GM12878 (cell line): Measurements from ENCODE around the gene AWAT1. TPM values are rescaled to one million over a fixed set of nuclear protein-coding genes. Genes with fewer than 3 reads are reported as not detected.

Experiments used
- ATAC-seq: fragments of 200-7000 bp; cut with Tn5 transposase; 3 replicates; pipeline ENCODE4 v1.9.1; 2020; ENCODE audit warnings: mild to moderate bottlenecking, moderate library complexity
- BruUV-seq: library from RNA; stranded (reverse); fragments of 400-500 nt; replicated peaks from 2 replicates; lab custom pipeline; 2021; lab: Mats Ljungman, UMichigan
- CTCF ChIA-PET: fragments of 300-600 bp; sonication (Branson Sonifier 250); formaldehyde crosslinking; extraction: SDS; loops from one replicate; lab custom pipeline; 2021; ENCODE audit warnings: inconsistent platforms; lab: Yijun Ruan, JAX
- POLR2A ChIA-PET: fragments of 350-600 bp; formaldehyde crosslinking; extraction: SDS; loops from one replicate; lab custom pipeline; 2021; ENCODE audit warnings: inconsistent platforms; lab: Charles Lee
- RAD21 ChIA-PET: fragments of 300-600 bp; sonication (Branson Sonifier 250); formaldehyde crosslinking; loops from one replicate; lab custom pipeline; 2023; ENCODE audit warnings: antibody characterized with exemption; ENCODE audit not compliant: unreplicated experiment; lab: Charles Lee
- SMC1A ChIA-PET: fragments of 300-600 bp; sonication (Branson Sonifier 250); formaldehyde crosslinking; loops from one replicate; lab custom pipeline; 2023; ENCODE audit not compliant: unreplicated experiment, uncharacterized antibody; lab: Charles Lee
- DNase-seq: peaks from one replicate; pipeline ENCODE4 v3.0.0-alpha.2; 2011; ENCODE audit warnings: low read depth, low spot score
- FAIRE-seq: peaks from 3 replicates; lab custom pipeline; 2011; peaks lifted over from hg19 to GRCh38; lab: Jason Lieb, UNC
- H2AFZ ChIP-seq: 2 replicates; pipeline ENCODE4 v1.6.0; 2011; ENCODE audit warnings: low read depth, low read length, control low read depth; ENCODE audit not compliant: control insufficient read depth
- H3K27ac ChIP-seq: 2 replicates; pipeline ENCODE4 v1.5.1; 2011; ENCODE audit warnings: control low read depth; ENCODE audit not compliant: control insufficient read depth, insufficient read depth
- H3K27me3 ChIP-seq, 2 experiments: replicated peaks in 1 of 2; 2 replicates each; pipeline versions ENCODE4 v1.6.0 to v1.6.1; 2011; ENCODE audit warnings: low read length in 1 of 2; ENCODE audit not compliant: control insufficient read depth in 2 of 2, insufficient read depth in 2 of 2
- H3K36me3 ChIP-seq, 2 experiments: 2 replicates each; pipeline ENCODE4 v1.5.1; 2011; ENCODE audit warnings: low read length in 1 of 2; ENCODE audit not compliant: control insufficient read depth in 2 of 2, insufficient read depth in 2 of 2
- H3K4me1 ChIP-seq: 2 replicates; pipeline ENCODE4 v1.6.1; 2011; ENCODE audit warnings: mild to moderate bottlenecking, low read length, moderate library complexity, mixed read lengths; ENCODE audit not compliant: control insufficient read depth, insufficient read depth
- H3K4me2 ChIP-seq: 2 replicates; pipeline ENCODE4 v1.6.0; 2011; ENCODE audit warnings: control low read depth; ENCODE audit not compliant: control insufficient read depth, insufficient read depth
- H3K4me3 ChIP-seq: fragments of 200-600 bp; sonication (generic); 2 replicates; pipeline ENCODE4 v1.5.1; 2016
- H3K79me2 ChIP-seq: 2 replicates; pipeline ENCODE4 v1.6.0; 2011; ENCODE audit warnings: low read length; ENCODE audit not compliant: control insufficient read depth, insufficient read depth
- H3K9ac ChIP-seq: 2 replicates; pipeline ENCODE4 v1.8.0; 2011; ENCODE audit warnings: low read length, control low read depth, mixed read lengths; ENCODE audit not compliant: control insufficient read depth, insufficient read depth
- H3K9me3 ChIP-seq: replicated peaks from 3 replicates; pipeline ENCODE4 v1.5.1; 2011; ENCODE audit warnings: mild to moderate bottlenecking, low read length; ENCODE audit not compliant: control insufficient read depth, insufficient read depth
- H4K20me1 ChIP-seq: 2 replicates; pipeline ENCODE4 v1.6.0; 2011; ENCODE audit not compliant: control insufficient read depth, insufficient read depth
- ASH2L ChIP-seq: fragments of 300-600, 200-600 bp; sonication (generic); IDR thresholded peaks from 2 replicates; pipeline ENCODE4 v1.6.1; 2017; ENCODE audit warnings: low read depth, mild to moderate bottlenecking, borderline replicate concordance
- HDAC6 ChIP-seq: fragments of 200-600 bp; sonication (generic); IDR thresholded peaks from one replicate; pipeline ENCODE4 v1.8.0; 2017; ENCODE audit warnings: antibody characterized with exemption; ENCODE audit not compliant: unreplicated experiment
- TARDBP ChIP-seq: IDR thresholded peaks from 2 replicates; pipeline ENCODE4 v1.6.1; 2016; ENCODE audit warnings: borderline replicate concordance
- ZBTB33 ChIP-seq: fragments of 450-650 bp; IDR thresholded peaks from 2 replicates; pipeline ENCODE4 v1.6.1; 2017; ENCODE audit warnings: mild to moderate bottlenecking
- WGBS: methylation state at CpG from one replicate; pipeline ENCODE4 v1.1.6; 2016; ENCODE audit warnings: low lambda C conversion rate; ENCODE audit not compliant: insufficient replicate concordance, insufficient coverage; ENCODE audit errors: missing lambda C conversion rate; 5-methylcytosine and 5-hydroxymethylcytosine counted together
- in situ Hi-C: fragments of 300-500 bp; cut with MboI; formaldehyde crosslinking; loops from 9 replicates; pipeline ENCODE4 v1.14.3; 2018; ENCODE audit warnings: mixed read lengths
- intact Hi-C: fragments of 100-400 bp; cut with micrococcal nuclease; formaldehyde crosslinking; loops from one replicate; pipeline ENCODE4 v1.14.2; 2022; ENCODE audit not compliant: unreplicated experiment
- polyA plus RNA-seq, 11 experiments: library from polyadenylated mRNA; depleted of rRNA in 4 of 11; unstranded in 6 of 11; stranded (reverse) in 5 of 11; fragments of >200 nt; fragmentation: Nextera tagmentation in 4 of 11; fragmentation: Illumina TruSeq in 1 of 11; extraction: Ambion mirVana in 4 of 11; extraction: Trizol in 1 of 11; gene quantifications; 1 replicate in 1 of 11; 2 replicates in 10 of 11; pipeline versions ENCODE4 v1.2.1 to v1.2.3, GENCODE V29; 2011 to 2016; ENCODE audit warnings: inconsistent platforms in 2 of 11, missing spikeins in 2 of 11, low read depth in 1 of 11
- total RNA-seq, 4 experiments: library from RNA; depleted of rRNA in 3 of 4; stranded (reverse); fragments of >200 nt in 3 of 4; fragmentation: Illumina TruSeq in 1 of 4; extraction: Trizol in 1 of 4; gene quantifications; 2 replicates each; pipeline versions ENCODE4 v1.2.1 to v1.2.3, GENCODE V29; 2013 to 2021

AWAT1 gene
- total and polyA plus RNA-seq, 10 of the 15 experiments (the other 5 are each of a cell fraction or from before 2014, with no cell fraction given): not detected

GRCh38 chrX:70226048-70226447 is 8.4 kb upstream of the AWAT1 start (continued):
- TF ChIP-seq ZBTB33: no peak

- Histone ChIP-seq H3K27ac (no peak overlapping the region), H2AFZ (no peak overlapping the region), H3K79me2 (no peaks in the 10 kb centered on the region), H3K36me3 (no peaks in the 10 kb centered on the region), H3K4me1 (no peaks in the 10 kb centered on the region), H3K4me2 (no peak overlapping the region), H3K4me3 (no peak overlapping the region), H4K20me1 (no peaks in the 10 kb centered on the region), H3K9ac (no peak overlapping the region), H3K27me3 (no peaks in the 10 kb centered on the region; a peak in 1 of 4 replicates), H3K9me3 (no peaks in the 10 kb centered on the region)
- no TSS peak for BruUV-seq
- ChIA-PET POLR2A (no interaction called here), CTCF (no interaction called here), SMC1A (no interaction called here), RAD21 (no interaction called here)
- no peak for ATAC-seq
- FAIRE-seq: no peak
- WGBS: 2% methylated on average over 2 of the region's 2 CpGs
- DNase-seq: no peak
- no peak for TF ChIP-seq HDAC6
- intact Hi-C loops: no loop called here
- in situ Hi-C loops: no loop called here
These were observed 7.8 kb upstream of the AWAT1 start for GRCh38 chrX:70226687-70227086.

- H3K9me3 ChIP-seq: no peaks in the 10 kb centered on the region
- no peak overlapping the region for H3K27ac ChIP-seq
- WGBS: 37% methylated on average over 4 of the region's 4 CpGs
- DNase-seq (no peak), FAIRE-seq (no peak), ATAC-seq (no peak)
- intact Hi-C loops (no loop called here), in situ Hi-C loops (no loop called here)
- BruUV-seq: no TSS peak
- ChIA-PET SMC1A (no interaction called here), CTCF (no interaction called here), POLR2A (no interaction called here), RAD21 (no interaction called here)
- H2AFZ ChIP-seq: no peak overlapping the region
- no peaks in the 10 kb centered on the region for H3K4me1 ChIP-seq
- no peaks in the 10 kb centered on the region for H3K36me3 ChIP-seq
- H3K79me2 ChIP-seq: no peaks in the 10 kb centered on the region
- H3K4me3 ChIP-seq: no peak overlapping the region
- H3K9ac ChIP-seq: no peak overlapping the region
- no peak for TF ChIP-seq TARDBP
- TF ChIP-seq ASH2L: no peak
- no peaks in the 10 kb centered on the region for H4K20me1 ChIP-seq
- no peak overlapping the region for H3K4me2 ChIP-seq
- H3K27me3 ChIP-seq: no peaks in the 10 kb centered on the region
These were observed 2.8 kb upstream of the AWAT1 start for GRCh38 chrX:70231666-70232065.
